CD4-positive, CD25-positive, alpha-beta regulatory T cell (primary cell): ENCODE data around the gene INTS1. TPM values are rescaled to one million over a fixed set of nuclear protein-coding genes. Genes with fewer than 3 reads are reported as not detected.

Experiments used
- ATAC-seq, 2 donors: fragments of 150-1000 bp; cut with Tn5 transposase; one replicate each; pipeline ENCODE4 v1.10.0; 2021; ENCODE audit warnings: low read depth in 2 of 2, moderate number of reproducible peaks in 2 of 2, moderate library complexity in 1 of 2
- DNase-seq, 3 donors: peaks; one replicate each; pipeline versions ENCODE4 v3.0.0 to v3.0.0-alpha.2; 2012 to 2022; ENCODE audit warnings: mixed read lengths in 1 of 3
- H3K27ac ChIP-seq: one replicate; pipeline ENCODE4 v1.7.0; 2013; ENCODE audit warnings: mild to moderate bottlenecking, low read length; ENCODE audit not compliant: insufficient read depth, poor library complexity, severe bottlenecking
- H3K27me3 ChIP-seq: one replicate; pipeline ENCODE4 v1.7.0; 2013; ENCODE audit warnings: low read length; ENCODE audit not compliant: control insufficient read depth, insufficient read depth
- H3K36me3 ChIP-seq: one replicate; pipeline ENCODE4 v1.7.0; 2013; ENCODE audit warnings: mild to moderate bottlenecking, low read length, moderate library complexity; ENCODE audit not compliant: control insufficient read depth, insufficient read depth
- H3K4me1 ChIP-seq: 2 replicates; pipeline ENCODE4 v1.7.0; 2013; ENCODE audit warnings: mild to moderate bottlenecking, low read length; ENCODE audit not compliant: insufficient read depth, control insufficient read depth, poor library complexity, severe bottlenecking
- H3K4me3 ChIP-seq: one replicate; pipeline ENCODE4 v1.7.0; 2013; ENCODE audit warnings: low read depth, mild to moderate bottlenecking, low read length, moderate library complexity
- H3K9me3 ChIP-seq, 2 experiments: 1 replicate in 1 of 2; 2 replicates in 1 of 2; pipeline ENCODE4 v1.7.0; 2013; ENCODE audit warnings: low read length in 2 of 2, mild to moderate bottlenecking in 1 of 2, moderate library complexity in 1 of 2; ENCODE audit not compliant: control insufficient read depth in 2 of 2
- H3K27ac Mint-ChIP-seq, 3 donors: one replicate each; pipeline ENCODE4 v1.8.0; 2020 to 2022; ENCODE audit warnings: mild to moderate bottlenecking in 3 of 3, mixed read lengths in 3 of 3, moderate library complexity in 2 of 3
- H3K27me3 Mint-ChIP-seq: one replicate; pipeline ENCODE4 v1.8.0; 2022; ENCODE audit warnings: mild to moderate bottlenecking, mixed read lengths
- H3K36me3 Mint-ChIP-seq: one replicate; pipeline ENCODE4 v1.8.0; 2020; ENCODE audit warnings: mixed read lengths
- H3K4me1 Mint-ChIP-seq, 4 donors: one replicate each; pipeline ENCODE4 v1.8.0; 2020 to 2022; ENCODE audit warnings: mixed read lengths in 4 of 4, mild to moderate bottlenecking in 1 of 4
- H3K4me3 Mint-ChIP-seq, 4 donors: one replicate each; pipeline ENCODE4 v1.8.0; 2020 to 2022; ENCODE audit warnings: mild to moderate bottlenecking in 4 of 4, mixed read lengths in 4 of 4, moderate library complexity in 3 of 4
- H3K9me3 Mint-ChIP-seq, 7 donors: one replicate each; pipeline ENCODE4 v1.8.0; 2020 to 2022; ENCODE audit warnings: mixed read lengths in 7 of 7, mild to moderate bottlenecking in 3 of 7, moderate library complexity in 2 of 7
- polyA plus RNA-seq, 4 donors: library from polyadenylated mRNA; unstranded; fragments of 300-500 nt; fragmentation: Illumina TruSeq; gene quantifications; one replicate each; pipeline ENCODE4 v1.2.3, GENCODE V29; 2021
- total RNA-seq: library from RNA; stranded (reverse); gene quantifications from one replicate; pipeline ENCODE4 v1.2.3, GENCODE V29; 2022

The INTS1 gene
- total and polyA plus RNA-seq, 5 donors from 2014 or later = 8.5 to 107 (median 10.3) TPM

DNA sequence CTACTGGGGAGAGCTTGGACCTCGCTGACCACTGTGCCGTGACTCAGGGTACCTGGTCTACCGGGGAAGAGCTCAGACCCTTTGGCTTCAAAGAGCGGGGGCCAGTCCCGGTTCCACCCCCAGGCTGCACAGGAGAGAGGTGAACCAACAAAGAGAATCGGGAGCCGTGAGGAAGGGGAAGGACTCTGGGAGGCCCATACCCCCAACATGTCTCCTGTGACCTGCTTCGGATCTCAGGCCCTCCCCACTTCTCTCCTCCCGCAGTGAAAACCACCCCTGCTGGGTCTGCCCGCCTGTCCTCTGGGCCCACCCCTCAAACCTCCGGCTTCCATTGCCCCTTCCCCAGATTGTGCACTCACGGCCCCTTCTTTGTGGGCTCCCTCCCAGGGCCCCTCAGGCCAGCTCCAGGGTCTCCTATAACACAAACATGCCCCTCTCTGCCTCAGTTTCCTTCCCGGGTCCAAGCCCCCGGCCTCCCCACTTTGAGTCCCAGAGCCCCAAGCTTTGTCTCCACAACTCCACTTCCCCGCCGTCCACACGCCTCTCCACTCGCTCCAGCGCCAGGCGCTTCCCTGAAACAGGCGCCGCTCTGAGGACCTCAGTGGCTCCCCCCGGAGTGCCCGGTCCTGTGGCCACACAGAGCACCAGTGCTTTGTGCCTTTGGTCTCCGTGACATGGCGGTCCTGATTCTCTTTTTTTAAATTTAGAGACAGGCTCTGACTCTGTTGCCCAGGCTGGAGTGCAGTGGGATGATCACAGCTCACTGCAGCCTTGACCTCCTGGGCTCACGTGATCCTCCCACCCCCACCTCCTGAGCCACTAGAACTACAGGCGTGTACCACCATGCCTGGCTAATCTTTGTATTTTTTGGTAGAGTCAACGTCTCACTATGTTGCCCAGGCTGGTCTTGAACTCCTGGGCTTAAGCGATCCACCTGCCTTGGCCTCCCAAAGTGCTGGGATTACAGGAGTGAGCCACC, 7.5 kb upstream of the INTS1 start:
- ATAC-seq (no peak), DNase-seq (no peak)
- Mint-ChIP-seq H3K36me3 (no peaks in the 10 kb centered on the region), H3K27ac (peak overlapping the region in 2 of 3 donors; percentile 20 to 26), H3K4me3 (peak overlapping the region in 2 of 4 donors; percentile 63 to 75), H3K27me3 (no peaks in the 10 kb centered on the region), H3K4me1 (peaks cover 0 to 41% (median 9%) of the 10 kb centered on the region in 4 donors), H3K9me3 (no peaks in the 10 kb centered on the region)
- no peaks in the 10 kb centered on the region for H3K27me3 ChIP-seq
- H3K27ac ChIP-seq = no peak overlapping the region
- no peaks in the 10 kb centered on the region for H3K36me3 ChIP-seq
- no peak overlapping the region for H3K4me3 ChIP-seq
- peaks cover 25% of the 10 kb centered on the region for H3K4me1 ChIP-seq
- no peaks in the 10 kb centered on the region for H3K9me3 ChIP-seq

DNA sequence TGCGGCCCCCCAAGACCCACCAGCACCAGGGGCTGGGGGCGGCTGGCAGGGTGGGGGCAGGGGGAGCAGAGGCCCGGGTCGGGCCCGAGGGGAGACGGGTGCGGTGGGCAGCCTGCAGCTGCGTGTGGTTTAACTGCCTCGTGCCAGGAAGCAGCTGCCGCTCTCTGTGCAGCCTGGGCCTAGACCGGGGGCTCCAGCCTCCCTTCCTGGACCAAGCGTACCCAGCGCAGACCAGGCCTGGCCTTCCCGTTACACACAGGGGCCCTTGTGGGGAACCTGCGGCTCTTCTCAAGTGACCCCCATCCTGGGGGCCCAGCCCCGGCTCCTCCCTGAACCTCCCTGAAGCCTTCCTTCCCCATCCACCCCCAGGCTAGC, 6.6 kb upstream of the INTS1 start:
- peaks cover 0 to 46% (median 11%) of the 10 kb centered on the region in 4 donors for H3K4me1 Mint-ChIP-seq
- Histone ChIP-seq H3K4me1 (peaks cover 33% of the 10 kb centered on the region), H3K9me3 (no peaks in the 10 kb centered on the region), H3K4me3 (no peak overlapping the region), H3K27me3 (no peaks in the 10 kb centered on the region), H3K27ac (no peak overlapping the region), H3K36me3 (no peaks in the 10 kb centered on the region)
- H3K36me3 Mint-ChIP-seq = no peaks in the 10 kb centered on the region
- H3K27ac Mint-ChIP-seq = no peak overlapping the region
- H3K27me3 Mint-ChIP-seq = no peaks in the 10 kb centered on the region
- ATAC-seq (no peak), DNase-seq (no peak)
- H3K9me3 Mint-ChIP-seq = no peaks in the 10 kb centered on the region
- H3K4me3 Mint-ChIP-seq = no peak overlapping the region

GRCh38 chr7:1509226-1509625, 5.0 kb upstream of the INTS1 start:
- Histone ChIP-seq H3K9me3 (no peaks in the 10 kb centered on the region), H3K27me3 (no peaks in the 10 kb centered on the region), H3K27ac (no peak overlapping the region), H3K36me3 (no peaks in the 10 kb centered on the region), H3K4me1 (peaks cover 37% of the 10 kb centered on the region), H3K4me3 (no peak overlapping the region)
- Mint-ChIP-seq H3K27ac (no peak overlapping the region), H3K4me1 (peaks cover 0 to 57% (median 11%) of the 10 kb centered on the region in 4 donors), H3K27me3 (no peaks in the 10 kb centered on the region), H3K36me3 (no peaks in the 10 kb centered on the region), H3K9me3 (no peaks in the 10 kb centered on the region), H3K4me3 (no peak overlapping the region)
- no peak for ATAC-seq
- DNase-seq = no peak

DNA sequence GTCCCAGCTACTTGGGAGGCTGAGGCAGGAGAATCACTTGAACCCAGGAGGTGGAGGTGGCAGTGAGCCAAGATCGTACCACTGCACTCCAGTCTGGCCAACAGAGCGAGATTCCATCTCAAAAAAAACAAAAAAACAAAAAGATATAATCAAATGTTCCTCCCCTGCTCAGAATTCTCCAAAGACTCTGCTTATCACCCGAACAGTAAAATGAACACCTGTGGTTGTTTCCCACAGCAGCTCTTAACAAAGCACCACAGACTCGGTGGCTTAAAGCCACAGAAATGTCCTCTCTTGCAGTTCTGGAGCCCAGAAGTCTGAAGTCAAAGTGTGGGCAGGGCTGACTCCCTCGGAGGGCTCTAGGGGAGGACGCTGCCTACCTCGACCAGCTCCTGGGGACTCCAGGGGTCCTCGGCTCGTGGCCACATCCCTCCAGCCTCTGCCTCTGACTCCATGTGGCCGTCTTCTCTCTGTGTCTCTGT, 4.1 kb upstream of the INTS1 start:
- H3K4me1 ChIP-seq = peaks cover 39% of the 10 kb centered on the region
- no peak for ATAC-seq

DNA sequence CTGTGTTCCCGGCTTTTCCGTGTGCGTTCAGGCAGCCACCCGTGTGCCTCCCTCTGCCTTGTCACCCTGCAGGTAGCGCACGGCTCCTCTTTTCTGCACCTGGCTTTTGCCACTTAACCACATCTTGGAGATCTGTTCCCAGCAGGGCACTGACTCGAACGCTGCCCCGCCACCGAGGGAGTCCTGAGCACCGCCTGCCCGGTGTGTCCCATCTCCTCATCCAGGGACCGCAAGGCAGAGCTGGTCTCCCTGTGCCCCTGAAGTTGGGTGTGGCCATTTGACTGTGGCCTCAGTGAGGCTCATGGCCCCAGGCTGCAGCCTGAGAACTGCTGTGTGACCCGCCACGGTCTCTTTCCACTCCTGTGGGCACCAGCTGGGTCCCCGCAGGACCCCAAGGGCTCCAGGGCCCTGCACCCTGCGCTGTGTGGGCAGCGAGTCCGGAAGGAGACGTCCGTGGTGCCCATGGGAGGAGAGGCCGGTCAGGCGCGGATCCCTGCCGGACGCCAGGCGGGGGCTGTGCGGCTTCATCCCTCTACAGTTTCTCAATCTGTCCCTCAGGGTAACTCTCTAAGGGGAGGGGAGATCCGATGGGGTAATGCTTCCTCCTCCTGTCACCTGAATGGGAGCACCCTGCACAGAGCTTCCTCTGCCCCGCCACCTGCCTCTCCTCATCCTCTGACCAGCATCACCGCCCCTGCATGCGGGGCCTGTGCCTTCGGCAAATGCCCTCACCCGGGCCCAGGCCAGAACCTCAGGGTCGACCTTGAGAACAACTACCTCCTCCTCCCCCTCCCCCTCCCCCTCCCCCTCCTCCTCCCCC, 1.8 kb upstream of the INTS1 start:
- ATAC-seq (no peak), DNase-seq (peak in 1 of 3 donors; percentile 45)
- H3K36me3 ChIP-seq = peaks cover 11% of the 10 kb centered on the region
- no peak overlapping the region for H3K27ac ChIP-seq
- peaks cover 0 to 51% (median 16%) of the 10 kb centered on the region in 4 donors for H3K4me1 Mint-ChIP-seq
- no peaks in the 10 kb centered on the region for H3K27me3 Mint-ChIP-seq
- peak overlapping the region; percentile 7 to 84 (median 72) for H3K4me3 Mint-ChIP-seq
- no peak overlapping the region for H3K27ac Mint-ChIP-seq
- H3K4me1 ChIP-seq = peaks cover 35% of the 10 kb centered on the region
- no peaks in the 10 kb centered on the region for H3K9me3 ChIP-seq
- no peaks in the 10 kb centered on the region for H3K27me3 ChIP-seq
- H3K4me3 ChIP-seq = no peak overlapping the region
- no peaks in the 10 kb centered on the region for H3K9me3 Mint-ChIP-seq
- no peaks in the 10 kb centered on the region for H3K36me3 Mint-ChIP-seq

More for the DNA sequence above, 4.1 kb upstream of the INTS1 start:
- H3K36me3 ChIP-seq = no peaks in the 10 kb centered on the region
- no peaks in the 10 kb centered on the region for H3K9me3 Mint-ChIP-seq
- H3K27me3 ChIP-seq = no peaks in the 10 kb centered on the region
- H3K9me3 ChIP-seq = no peaks in the 10 kb centered on the region
- peaks cover 0 to 55% (median 11%) of the 10 kb centered on the region in 4 donors for H3K4me1 Mint-ChIP-seq
- no peak for DNase-seq
- no peak overlapping the region for H3K27ac ChIP-seq
- no peaks in the 10 kb centered on the region for H3K36me3 Mint-ChIP-seq
- peak overlapping the region in 1 of 3 donors; percentile 71 for H3K27ac Mint-ChIP-seq
- no peaks in the 10 kb centered on the region for H3K27me3 Mint-ChIP-seq
- H3K4me3 ChIP-seq = no peak overlapping the region
- peak overlapping the region; percentile 25 to 88 (median 42) for H3K4me3 Mint-ChIP-seq

GRCh38 chr7:1503390-1503789, 799 bp downstream of the INTS1 start:
- no peaks in the 10 kb centered on the region for H3K9me3 Mint-ChIP-seq
- Histone ChIP-seq H3K27ac (peak overlapping the region; percentile 51), H3K9me3 (no peaks in the 10 kb centered on the region), H3K4me3 (peak overlapping the region; percentile 66), H3K4me1 (peaks cover 35% of the 10 kb centered on the region), H3K27me3 (no peaks in the 10 kb centered on the region), H3K36me3 (peaks cover 21% of the 10 kb centered on the region)
- H3K4me3 Mint-ChIP-seq = peak overlapping the region; percentile 83 to 92 (median 86)
- peaks cover 0 to 52% (median 16%) of the 10 kb centered on the region in 4 donors for H3K4me1 Mint-ChIP-seq
- H3K27ac Mint-ChIP-seq = peak overlapping the region; percentile 11 to 88 (median 84)
- DNase-seq (no peak), ATAC-seq (no peak)
- no peaks in the 10 kb centered on the region for H3K36me3 Mint-ChIP-seq
- no peaks in the 10 kb centered on the region for H3K27me3 Mint-ChIP-seq

- Mint-ChIP-seq H3K27ac (peak overlapping the region in 2 of 3 donors; percentile 88 to 90), H3K4me1 (peaks cover 0 to 50% (median 16%) of the 10 kb centered on the region in 4 donors), H3K9me3 (no peaks in the 10 kb centered on the region), H3K27me3 (no peaks in the 10 kb centered on the region), H3K4me3 (peak overlapping the region; percentile 83 to 92 (median 86)), H3K36me3 (no peaks in the 10 kb centered on the region)
- DNase-seq (no peak), ATAC-seq (no peak)
- Histone ChIP-seq H3K4me1 (peaks cover 35% of the 10 kb centered on the region), H3K4me3 (peak overlapping the region; percentile 66), H3K9me3 (no peaks in the 10 kb centered on the region), H3K27me3 (no peaks in the 10 kb centered on the region), H3K36me3 (peaks cover 27% of the 10 kb centered on the region), H3K27ac (no peak overlapping the region)
Measured at GRCh38 chr7:1502845-1503244, 1.3 kb downstream of the INTS1 start.
